HG02885 (cell line): ENCODE results near the gene KRTAP3-1.
"Not testable (repeated sequence)": the region's sequence is repeated elsewhere in the genome, so short reads cannot be mapped to it uniquely, and the experiment has no call there.

Source experiments
- ATAC-seq: cut with Tn5 transposase; IDR thresholded peaks from one replicate; pipeline ENCODE4 v1.9.1; 2021; ENCODE audit warnings: mild to moderate bottlenecking; ENCODE audit not compliant: unreplicated experiment, poor library complexity

Gene KRTAP3-1

DNA sequence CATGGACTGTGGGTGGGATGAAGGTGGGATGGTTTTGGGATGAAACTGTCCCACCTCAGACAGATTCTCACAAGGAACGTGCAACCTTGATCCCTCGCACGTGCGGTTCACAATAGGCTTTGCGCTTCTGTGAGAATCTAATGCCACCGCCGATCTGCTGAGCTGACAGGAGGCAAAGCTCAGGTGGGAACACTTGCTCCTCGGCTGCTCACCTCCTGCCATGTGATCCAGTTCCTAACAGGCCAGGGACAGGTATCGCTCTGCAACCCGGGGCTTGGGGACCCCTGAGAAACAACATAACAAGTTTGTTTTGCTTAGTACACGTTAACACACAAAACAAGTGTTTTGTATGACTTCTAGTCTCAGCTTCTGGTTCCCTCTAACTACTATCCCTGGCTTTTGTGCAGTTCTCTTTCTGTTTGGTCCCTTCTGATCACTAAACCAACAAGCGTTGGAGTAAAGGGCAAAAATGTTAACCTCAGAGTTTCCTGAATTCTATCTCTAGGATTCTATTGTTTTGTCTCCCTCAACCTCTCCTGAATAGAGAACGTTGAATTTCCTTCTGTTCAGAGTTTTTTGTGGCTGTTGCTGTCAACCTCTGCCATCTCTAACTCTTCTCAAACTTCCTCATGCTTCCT, 7.8 kb upstream of the KRTAP3-1 start:
- ATAC-seq, result no peak

DNA sequence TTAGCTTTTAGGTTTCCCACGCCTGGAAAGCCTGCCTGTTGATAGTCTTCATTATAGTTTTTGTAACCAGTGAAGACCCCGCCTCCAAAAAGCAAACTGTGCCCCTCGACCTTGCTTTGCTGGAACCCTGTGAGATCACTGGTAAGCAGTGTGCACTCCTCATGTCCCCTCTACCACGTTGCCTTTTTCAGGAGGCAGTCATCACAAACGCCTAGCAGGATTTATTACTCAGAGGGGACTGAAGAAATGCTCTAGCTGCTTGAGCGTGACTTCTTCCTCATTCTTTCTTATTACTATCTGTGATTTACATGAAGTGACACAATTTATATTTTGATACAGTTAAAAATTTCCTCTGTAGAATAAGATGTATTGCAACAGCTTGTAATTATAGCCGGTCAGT, 6.5 kb upstream of the KRTAP3-1 start:
- no peak for ATAC-seq

DNA sequence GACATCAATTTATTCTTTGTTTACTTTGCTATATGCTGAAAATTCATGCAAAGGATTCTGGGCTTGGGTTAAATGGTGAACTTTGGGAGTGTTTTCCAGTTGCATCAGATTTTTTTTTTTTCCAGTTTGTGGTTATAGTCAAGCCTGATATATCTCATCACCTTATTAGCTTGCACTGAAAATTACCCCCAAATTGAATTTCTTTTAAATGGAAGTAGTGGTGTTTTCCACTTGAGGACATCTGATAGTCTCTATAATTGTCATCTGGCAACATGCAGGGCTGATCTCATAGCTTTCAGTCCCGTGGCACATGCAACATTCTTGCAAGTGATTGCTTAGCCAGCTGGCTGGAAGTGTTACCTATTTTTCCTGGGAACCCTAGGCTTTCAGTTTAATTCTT, 4.7 kb upstream of the KRTAP3-1 start:
- ATAC-seq, result no peak

DNA sequence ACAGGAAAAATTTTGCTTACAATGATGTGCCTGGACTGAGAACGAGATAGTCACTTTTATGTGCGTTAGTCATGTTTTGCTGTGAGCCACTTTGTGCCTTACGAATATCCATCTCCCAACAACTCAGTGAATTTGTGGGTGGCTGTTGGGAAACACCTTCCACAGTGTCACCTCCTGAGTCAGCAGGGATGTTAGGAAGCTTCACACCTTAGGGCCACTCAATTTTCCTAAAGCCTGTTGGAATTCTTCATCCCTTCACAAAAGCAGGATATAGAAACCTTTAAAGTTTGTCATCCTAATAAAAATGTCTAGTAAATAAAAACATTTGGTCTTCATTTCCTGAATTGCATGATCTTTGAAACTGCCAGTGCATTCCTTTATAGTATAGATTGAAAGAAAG, 4.3 kb upstream of the KRTAP3-1 start:
- no peak for ATAC-seq

DNA sequence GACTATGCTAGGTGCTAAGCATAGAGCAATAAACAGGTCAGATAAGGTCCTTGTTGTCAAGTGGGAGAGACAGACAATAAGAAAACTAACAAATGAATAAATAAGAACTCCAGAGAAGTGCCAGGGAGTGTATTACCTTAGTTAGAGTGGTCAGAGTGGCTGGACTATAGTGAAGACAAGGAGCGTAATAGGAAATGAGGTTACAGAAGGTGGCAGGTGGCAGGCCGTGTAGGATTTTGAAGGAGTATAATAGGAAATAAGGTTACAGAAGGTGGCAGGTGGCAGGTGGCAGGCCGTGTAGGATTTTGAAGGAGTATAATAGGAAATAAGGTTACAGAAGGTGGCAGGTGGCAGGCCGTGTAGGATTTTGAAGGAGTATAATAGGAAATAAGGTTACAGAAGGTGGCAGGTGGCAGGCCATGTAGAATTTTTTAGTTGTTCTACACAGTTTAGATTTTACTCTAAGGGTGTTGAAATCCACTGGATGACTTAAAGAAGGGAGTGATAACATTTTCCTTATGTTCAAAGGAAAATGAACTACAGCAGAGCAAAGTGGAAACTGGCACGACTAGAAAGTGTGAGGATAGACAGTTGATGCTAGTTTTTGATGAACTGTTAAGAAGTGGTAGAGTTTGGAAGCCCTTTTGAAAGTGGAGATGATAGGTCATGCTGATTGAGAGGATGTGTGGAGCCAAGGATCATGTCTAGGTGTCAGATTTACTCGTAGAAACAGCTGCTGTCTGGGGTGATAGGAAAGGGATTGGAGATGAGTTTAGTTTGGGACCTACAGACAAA, 3.6 kb upstream of the KRTAP3-1 start:
- ATAC-seq, result no peak

DNA sequence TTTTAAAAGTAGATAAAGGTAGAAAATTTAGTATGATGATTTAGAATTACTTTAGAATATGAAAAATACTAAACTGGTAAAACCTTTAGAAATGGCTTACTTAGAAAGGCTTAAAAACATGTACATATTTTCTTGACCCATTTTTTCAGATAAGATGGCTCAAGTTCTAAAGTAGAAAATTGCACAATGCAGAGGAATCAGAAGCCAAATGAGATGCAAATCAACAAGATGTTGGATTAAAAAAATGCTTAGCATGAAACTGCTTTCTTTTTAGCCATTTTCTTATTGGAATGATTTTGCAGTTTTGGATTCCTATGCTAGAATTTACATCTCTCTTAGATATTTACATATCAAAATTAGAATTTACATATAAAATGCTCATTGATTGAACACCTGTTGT, 1.5 kb upstream of the KRTAP3-1 start:
- ATAC-seq, result no peak

DNA sequence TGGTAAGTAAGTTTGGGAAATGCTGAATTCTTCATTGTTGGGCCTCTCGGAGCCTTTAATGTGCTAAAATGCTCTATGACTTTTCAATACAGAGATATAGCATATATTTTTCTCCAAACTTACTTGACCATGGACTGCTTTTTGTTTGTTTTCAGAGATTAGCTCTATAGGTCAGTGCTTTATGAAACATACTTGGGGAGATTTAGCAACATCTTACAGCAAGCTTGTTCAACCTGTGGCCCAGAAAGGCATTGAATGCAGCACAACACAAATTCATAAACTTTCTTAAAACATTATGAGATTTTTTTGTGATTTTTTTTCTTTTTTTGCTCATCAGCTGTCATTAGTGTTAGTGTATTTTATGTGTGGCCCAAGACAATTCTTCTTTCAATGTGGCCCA, 1.0 kb upstream of the KRTAP3-1 start:
- no peak for ATAC-seq

DNA sequence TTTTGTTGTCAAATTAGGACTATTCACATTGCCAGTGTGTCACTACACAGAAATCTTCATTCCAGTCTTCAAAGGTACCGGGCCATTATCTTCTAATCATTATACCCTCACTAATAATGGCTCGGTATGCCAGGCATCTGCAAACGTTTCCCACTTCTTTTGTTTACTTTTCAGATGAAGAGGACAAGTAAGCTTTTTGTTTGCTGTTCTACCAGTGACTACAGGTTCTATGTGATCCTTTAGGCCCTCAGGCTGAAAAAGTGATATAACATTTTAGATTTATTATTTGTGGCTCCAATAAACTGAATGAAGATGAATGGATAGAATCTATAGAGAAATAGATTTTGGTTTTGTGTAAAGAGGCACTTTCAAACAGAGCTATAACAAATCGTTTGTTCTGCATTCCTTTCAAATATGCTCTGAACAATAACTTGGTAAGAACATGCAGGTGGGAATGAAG, 403 bp upstream of the KRTAP3-1 start:
- ATAC-seq, result no peak

DNA sequence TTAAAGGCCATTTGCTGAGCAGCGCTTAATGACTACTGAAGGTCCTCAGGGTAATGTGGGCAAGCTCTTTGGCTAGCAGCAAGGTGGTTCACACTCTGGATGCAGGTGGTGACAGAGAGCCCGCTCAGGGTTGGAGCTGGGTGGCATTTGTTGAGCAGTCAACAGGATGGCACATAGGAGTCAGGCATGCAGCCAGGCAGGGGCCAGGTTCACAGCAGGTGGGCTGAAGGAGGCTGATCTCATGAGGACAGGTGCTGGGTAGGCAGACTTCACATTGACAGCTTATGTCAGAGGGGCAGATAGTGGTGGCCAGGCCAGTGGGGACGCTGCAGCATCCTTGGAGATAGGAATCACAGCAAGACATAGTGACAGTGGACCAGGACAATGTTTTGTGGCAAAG, 4.5 kb downstream of the KRTAP3-1 start:
- ATAC-seq, result no peak

DNA sequence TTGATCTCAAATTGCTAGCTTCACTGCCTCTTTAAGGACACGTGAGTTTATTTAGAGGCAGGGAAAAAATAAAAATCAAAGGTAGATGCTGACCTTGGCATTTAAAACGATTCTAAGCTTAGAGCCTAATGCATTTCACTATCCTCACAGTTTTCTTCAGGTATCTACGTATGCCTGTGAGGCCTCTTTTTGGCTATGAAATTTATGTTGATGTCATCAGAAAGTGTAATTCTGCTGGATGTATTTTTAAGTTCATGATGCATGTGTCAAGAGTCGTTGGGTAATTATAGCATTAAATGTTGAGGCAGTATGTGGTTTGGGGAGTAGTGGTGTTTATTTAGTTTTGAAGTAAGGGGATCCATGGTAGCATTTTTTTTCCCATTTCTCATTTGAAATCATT, 5.0 kb downstream of the KRTAP3-1 start:
- ATAC-seq, result no peak

DNA sequence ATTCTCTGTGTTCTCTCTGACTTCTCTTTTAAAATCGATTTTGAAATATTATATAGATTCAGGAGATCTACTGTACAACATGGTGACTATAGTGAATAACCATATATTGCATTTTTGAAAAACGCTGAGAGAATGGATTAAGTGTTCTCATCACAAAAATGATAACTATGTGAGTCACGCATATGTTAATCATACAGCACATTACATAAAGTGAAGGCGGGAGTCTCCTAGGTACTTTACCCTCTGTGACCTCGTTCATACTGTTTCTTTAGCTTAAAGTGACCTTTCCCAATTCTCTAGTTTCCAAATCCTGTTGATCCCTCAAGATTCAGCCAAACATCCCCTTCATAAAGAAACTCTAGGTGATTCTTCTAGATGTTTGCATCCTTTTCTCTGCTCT, 6.1 kb downstream of the KRTAP3-1 start:
- ATAC-seq, result no peak

DNA sequence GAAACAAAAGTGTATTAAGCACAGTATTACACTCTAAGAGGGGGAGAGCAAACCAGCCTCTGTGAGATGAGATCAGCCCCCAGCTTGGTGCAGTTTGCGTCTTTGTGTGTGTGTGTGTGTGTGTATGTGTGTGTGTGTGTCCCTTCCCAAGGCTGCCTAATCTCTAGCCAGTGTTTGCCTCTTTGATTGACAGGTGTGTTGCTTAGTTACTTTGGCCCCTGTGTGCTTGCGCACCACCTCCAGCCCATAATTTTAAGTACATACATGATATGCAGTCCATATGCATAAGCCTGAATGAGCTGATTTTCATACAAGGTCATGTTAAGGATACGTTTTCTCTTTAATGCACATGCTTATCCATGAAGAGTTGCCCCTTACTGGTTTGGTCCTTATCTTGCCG, 7.1 kb downstream of the KRTAP3-1 start:
- no peak for ATAC-seq

DNA sequence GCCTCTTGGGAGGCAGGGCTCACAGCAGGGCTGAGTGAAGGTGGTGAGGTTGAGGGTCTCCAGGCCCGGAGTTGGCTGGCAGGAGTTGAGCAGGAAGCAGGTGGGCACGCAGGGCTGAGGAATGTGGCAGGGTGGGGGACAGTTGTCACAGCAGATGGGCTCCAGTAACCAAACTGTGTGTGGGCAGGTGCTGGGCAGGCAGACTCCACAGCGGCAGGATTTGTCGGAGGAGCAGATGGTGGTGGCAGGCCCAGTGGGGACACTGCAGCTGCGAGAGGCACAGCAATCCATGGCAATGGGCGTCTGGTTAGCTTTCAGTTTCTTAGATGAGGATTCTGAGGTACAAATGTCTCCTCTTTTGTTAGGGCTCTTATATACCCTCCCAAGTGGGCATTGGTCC, 9.4 kb downstream of the KRTAP3-1 start, which contains the start of gene KRTAP3-2:
Gene KRTAP3-2, minus strand, starts transcription at position 344 of the 400 bp plus-strand sequence. Its CDS starts 53 bp downstream, at position 291.
- ATAC-seq, result not testable (repeated sequence)

DNA sequence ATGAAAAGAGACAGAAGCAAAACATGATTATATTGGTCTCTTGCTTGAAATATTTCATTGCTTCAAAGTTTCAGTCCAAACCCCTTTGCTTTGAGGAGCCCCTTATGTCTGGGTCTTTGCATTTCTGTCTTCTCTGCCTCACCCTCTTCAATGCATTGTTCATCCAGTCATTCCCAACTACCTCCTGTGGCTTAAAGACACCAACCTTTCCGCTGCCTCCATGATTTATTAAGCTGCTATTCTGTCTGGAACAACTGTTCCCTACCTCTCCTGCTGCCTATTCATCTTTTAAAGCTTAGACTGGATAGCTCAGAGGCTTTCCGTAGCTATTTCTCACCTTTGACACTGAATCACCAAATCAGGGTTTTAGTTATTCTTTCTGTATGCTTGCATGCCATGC, 11.6 kb downstream of the KRTAP3-1 start:
- no peak for ATAC-seq

DNA sequence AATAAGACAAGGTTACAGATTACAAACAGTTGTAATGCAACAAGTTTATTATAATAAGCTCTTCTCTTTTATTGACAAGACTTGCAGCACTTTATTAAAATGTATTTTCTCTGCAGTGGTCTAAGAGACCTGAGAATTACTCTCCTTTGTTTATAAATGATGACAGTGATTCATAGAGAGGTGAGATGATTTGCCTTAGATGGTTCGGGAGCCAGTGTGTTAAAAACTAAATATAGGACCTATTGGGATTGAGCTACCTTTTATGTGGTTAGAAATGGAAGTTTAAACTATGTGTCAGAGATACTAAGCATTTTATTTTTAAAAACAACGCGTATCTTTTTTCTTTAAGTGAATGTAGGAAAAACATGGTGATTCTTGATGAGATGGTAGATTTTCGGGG, 12.1 kb downstream of the KRTAP3-1 start:
- ATAC-seq, result no peak

DNA sequence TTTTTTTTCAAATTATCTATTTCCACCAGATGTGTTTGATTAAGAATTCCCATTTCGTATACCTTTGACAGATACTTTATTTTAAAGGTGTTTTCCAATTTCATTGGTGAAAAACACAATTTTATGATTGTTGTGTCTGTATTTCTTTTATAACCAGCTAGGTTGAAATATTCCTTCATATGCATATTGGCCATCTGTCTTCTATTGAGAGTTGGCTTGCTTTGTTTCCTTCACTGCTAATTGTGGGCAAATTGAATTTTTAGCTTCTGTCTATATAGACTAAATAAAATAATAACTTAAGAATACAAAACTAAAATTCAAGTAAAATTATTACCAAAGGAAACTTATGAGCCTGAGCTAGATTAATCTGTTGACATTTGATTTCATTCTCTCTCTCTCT, 13.8 kb downstream of the KRTAP3-1 start:
- no peak for ATAC-seq

DNA sequence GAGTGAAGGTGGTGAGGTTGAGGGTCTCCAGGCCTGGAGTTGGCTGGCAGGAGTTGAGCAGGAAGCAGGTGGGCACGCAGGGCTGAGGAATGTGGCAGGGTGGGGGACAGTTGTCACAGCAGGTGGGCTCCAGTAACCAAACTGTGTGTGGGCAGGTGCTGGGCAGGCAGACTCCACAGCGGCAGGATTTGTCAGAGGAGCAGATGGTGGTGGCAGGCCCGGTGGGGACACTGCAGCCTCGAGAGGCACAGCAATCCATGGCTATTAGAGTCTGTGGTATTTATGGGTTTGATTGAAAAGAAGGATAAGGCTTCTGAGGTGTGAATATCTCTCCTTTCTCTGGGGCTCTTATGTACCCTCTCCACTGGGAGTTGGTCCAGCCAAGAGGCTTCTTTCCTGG, 15.1 kb downstream of the KRTAP3-1 start, which contains the start of gene KRTAP3-3:
Gene KRTAP3-3, minus strand, starts transcription at position 326 of the 400 bp plus-strand sequence. Its CDS starts 67 bp downstream, at position 259.
- ATAC-seq, result no peak

DNA sequence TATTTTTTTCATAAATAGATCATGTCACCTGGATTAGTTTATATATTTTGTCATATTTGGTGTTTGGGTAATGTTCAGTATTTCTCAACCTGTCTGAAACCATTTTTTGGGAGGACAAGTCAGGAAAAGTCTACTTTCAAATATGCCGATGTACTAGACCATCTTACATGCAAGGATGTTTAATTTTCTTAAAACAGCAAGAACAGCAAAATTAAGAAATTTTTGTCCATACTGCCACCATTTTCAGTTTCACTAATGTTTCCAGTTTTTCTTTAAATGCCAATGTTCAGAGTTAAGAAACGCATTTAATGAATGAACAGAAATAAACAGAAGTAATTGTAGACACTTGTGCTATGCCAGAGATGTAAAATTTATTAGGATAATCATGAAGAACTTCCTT, 15.8 kb downstream of the KRTAP3-1 start:
- no peak for ATAC-seq

DNA sequence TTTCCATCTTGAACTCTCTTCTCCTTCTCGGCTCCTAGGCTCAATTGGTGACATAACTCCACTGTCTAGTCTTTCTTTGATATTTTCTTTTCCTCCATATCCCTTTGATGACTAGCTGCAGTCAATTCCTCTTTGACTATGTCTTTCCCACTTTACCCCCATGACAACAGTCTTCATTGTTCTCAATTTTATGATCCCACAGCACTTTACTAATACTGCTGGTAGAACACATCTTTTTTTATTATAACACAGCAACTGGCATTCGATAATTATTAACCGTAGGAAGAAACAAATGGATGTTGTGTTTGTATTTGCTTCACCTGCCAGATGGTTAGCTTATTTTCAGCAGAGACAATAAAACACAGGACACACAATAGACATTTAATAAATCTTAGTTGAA, 16.3 kb downstream of the KRTAP3-1 start:
- no peak for ATAC-seq

DNA sequence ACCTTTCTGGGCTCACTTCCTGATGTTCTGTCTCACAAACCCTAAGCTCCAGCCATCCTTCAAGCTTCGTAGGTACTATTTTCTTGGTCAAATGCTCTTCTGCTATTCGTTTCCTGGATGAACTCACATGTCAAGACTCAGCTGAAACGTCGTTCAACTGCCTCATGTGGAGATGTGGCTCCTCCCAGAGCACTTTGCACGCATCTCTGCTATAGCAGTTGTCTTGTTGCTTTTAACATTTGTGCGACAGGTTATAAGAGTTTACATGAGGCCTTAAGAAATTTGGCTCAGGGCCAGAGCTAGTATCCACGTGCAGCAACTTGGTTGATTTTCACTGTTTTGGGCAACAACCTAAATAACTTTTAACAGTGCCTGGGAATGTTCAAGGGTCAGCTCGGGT, 22.0 kb downstream of the KRTAP3-1 start:
- no peak for ATAC-seq

DNA sequence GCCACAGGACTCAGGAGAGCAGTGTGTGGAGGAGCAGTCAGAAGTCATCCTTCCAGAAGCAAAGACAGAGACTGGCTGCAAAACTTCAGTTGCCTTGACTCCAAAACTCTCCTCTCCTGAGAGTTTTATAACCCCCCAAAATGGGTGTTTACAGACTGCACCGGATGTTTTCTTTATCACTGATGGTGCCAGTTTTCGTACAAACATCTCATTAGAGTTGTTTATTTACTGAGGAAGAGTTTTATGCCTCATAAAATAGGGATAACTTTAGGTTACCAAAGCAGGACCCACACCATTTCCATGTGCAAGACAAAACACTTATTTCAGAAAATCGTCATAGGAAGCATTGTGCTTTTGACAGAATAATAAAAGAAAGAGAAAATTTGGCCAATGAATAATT, 24.7 kb downstream of the KRTAP3-1 start, which contains the start of gene KRT40:
Gene KRT40, minus strand, starts transcription at position 101 of the 400 bp plus-strand sequence. Its CDS starts 53 bp downstream, at position 48.
- ATAC-seq, result no peak

DNA sequence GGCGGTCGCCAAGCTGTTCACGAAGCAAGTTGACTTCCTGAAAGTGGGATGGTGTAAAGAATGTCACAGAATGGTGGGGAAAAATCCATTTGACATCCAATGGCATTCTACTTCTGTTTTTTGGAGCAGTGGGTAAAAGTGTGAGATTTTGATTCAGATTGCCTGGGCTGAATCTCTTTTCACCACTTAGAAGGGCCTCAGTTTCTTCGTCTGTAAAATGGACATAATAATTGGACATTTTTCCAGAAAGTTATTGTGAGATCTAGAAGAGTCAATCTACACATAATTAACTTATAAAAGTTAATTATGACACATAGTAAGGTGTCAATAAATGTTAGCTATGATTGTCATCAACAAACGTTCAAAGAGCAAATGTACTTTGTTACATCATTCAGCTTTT, 27.8 kb downstream of the KRTAP3-1 start:
- no peak for ATAC-seq
